K562 (cell line): ENCODE measurements around the gene ANKRD44. TPM values are rescaled to one million over a fixed set of nuclear protein-coding genes. Genes with fewer than 3 reads are reported as not detected.

Experiments
- ATAC-seq: fragments of 200-7000 bp; cut with Tn5 transposase; 3 replicates; pipeline ENCODE4 v1.9.1; 2020; ENCODE audit warnings: moderate library complexity
- BruUV-seq: library from RNA; stranded (reverse); fragments of 400-500 nt; replicated peaks from 2 replicates; lab custom pipeline; 2021; lab: Mats Ljungman, UMichigan
- CTCF ChIA-PET: fragments of 300-600 bp; formaldehyde crosslinking; extraction: SDS; loops from one replicate; lab custom pipeline; 2021; ENCODE audit warnings: low intra/inter-chr PET ratio; lab: Yijun Ruan, JAX
- POLR2A ChIA-PET: fragments of 300-600, 350-650 bp; sonication (Branson Sonifier 250); formaldehyde crosslinking; extraction: SDS; loops from one replicate; lab custom pipeline; 2021; ENCODE audit warnings: antibody characterized with exemption, inconsistent platforms; lab: Yijun Ruan, JAX
- DNase-seq, 4 experiments: peaks; one replicate each; pipeline versions ENCODE4 v3.0.0 to v3.0.0-alpha.2; 2011 to 2018; ENCODE audit warnings: low spot score in 3 of 4, mixed read lengths in 3 of 4; ENCODE audit errors: extremely low read depth in 1 of 4
- FAIRE-seq: peaks from 2 replicates; lab custom pipeline; 2011; peaks lifted over from hg19 to GRCh38; lab: Jason Lieb, UNC
- H2AFZ ChIP-seq: 2 replicates; pipeline ENCODE4 v1.6.0; 2011; ENCODE audit warnings: low read depth, low read length, control low read depth, inconsistent platforms
- H3K27ac ChIP-seq: fragments of 200-600 bp; 3 replicates; pipeline ENCODE4 v1.8.0; 2011; ENCODE audit warnings: low read depth, mild to moderate bottlenecking, control low read depth, inconsistent platforms, low read length, moderate library complexity, mixed read lengths; ENCODE audit errors: extremely low read depth
- H3K27me3 ChIP-seq, 2 experiments: fragments of 300-600 bp in 1 of 2; 2 replicates in 1 of 2; 3 replicates in 1 of 2; pipeline versions ENCODE4 v1.6.0 to v1.8.0; 2011; ENCODE audit warnings: inconsistent platforms in 2 of 2, low read length in 2 of 2, mild to moderate bottlenecking in 1 of 2, mixed read lengths in 1 of 2, moderate library complexity in 1 of 2; ENCODE audit not compliant: control insufficient read depth in 2 of 2, insufficient read depth in 2 of 2
- H3K36me3 ChIP-seq: fragments of 300-600 bp; 3 replicates; pipeline ENCODE4 v1.8.0; 2011; ENCODE audit warnings: mild to moderate bottlenecking, low read length, inconsistent platforms; ENCODE audit not compliant: control insufficient read depth, insufficient read depth
- H3K4me1 ChIP-seq, 2 experiments: fragments of 200-600 bp in 1 of 2; replicated peaks in 1 of 2; 2 replicates in 1 of 2; 3 replicates in 1 of 2; pipeline versions ENCODE4 v1.5.1 to v1.8.0; 2011; ENCODE audit warnings: inconsistent platforms in 2 of 2, low read length in 2 of 2, mild to moderate bottlenecking in 1 of 2, mixed read lengths in 1 of 2, moderate library complexity in 1 of 2; ENCODE audit not compliant: control insufficient read depth in 2 of 2, insufficient read depth in 2 of 2
- H3K4me2 ChIP-seq: 2 replicates; pipeline ENCODE4 v1.6.1; 2011; ENCODE audit warnings: low read length, control low read depth, inconsistent platforms, mixed read lengths; ENCODE audit not compliant: insufficient read depth
- H3K4me3 ChIP-seq: fragments of 200-600 bp; sonication (generic), shearing (Covaris generic); 2 replicates; pipeline ENCODE4 v1.5.1; 2016; ENCODE audit warnings: control low read depth, inconsistent platforms
- H3K79me2 ChIP-seq: fragments of 200-600 bp; 3 replicates; pipeline ENCODE4 v1.8.0; 2011; ENCODE audit warnings: low read length, inconsistent platforms; ENCODE audit not compliant: control insufficient read depth, insufficient read depth
- H3K9ac ChIP-seq, 2 experiments: 2 replicates each; pipeline versions ENCODE4 v1.6.0 to v1.6.1; 2011; ENCODE audit warnings: low read depth in 2 of 2, low read length in 2 of 2, control low read depth in 1 of 2, inconsistent platforms in 1 of 2, mild to moderate bottlenecking in 1 of 2, mixed read lengths in 1 of 2; ENCODE audit not compliant: insufficient read depth in 1 of 2
- H3K9me1 ChIP-seq: one replicate; pipeline ENCODE4 v1.6.0; 2011; ENCODE audit warnings: inconsistent platforms, mild to moderate bottlenecking, low read length, moderate library complexity; ENCODE audit not compliant: control insufficient read depth, insufficient read depth
- H3K9me3 ChIP-seq: replicated peaks from 2 replicates; pipeline ENCODE4 v1.5.1; 2011; ENCODE audit warnings: low read depth, low read length, inconsistent platforms; ENCODE audit not compliant: control insufficient read depth, insufficient read depth
- H4K20me1 ChIP-seq: replicated peaks from 2 replicates; pipeline ENCODE4 v1.6.1; 2011; ENCODE audit warnings: low read length, inconsistent platforms, mixed read lengths; ENCODE audit not compliant: control insufficient read depth, insufficient read depth
- ATF1 ChIP-seq, 2 experiments: fragments of 450-650 bp in 1 of 2; IDR thresholded peaks; 2 replicates each; pipeline ENCODE4 v1.6.1; 2016; ENCODE audit warnings: missing compliant biosample characterization in 1 of 2, missing genetic modification characterization in 1 of 2
- HDAC1 ChIP-seq, 2 experiments: fragments of 450-650 bp; IDR thresholded peaks; 2 replicates each; pipeline ENCODE4 v1.6.1; 2016 to 2017; ENCODE audit warnings: inconsistent platforms in 1 of 2, mild to moderate bottlenecking in 1 of 2, moderate library complexity in 1 of 2
- MCM2 ChIP-seq: fragments of 450-650 bp; IDR thresholded peaks from 2 replicates; pipeline ENCODE4 v1.6.1; 2017; ENCODE audit warnings: low read depth, mild to moderate bottlenecking
- MEIS2 ChIP-seq: fragments of 450-650 bp; IDR thresholded peaks from 2 replicates; pipeline ENCODE4 v1.6.1; 2014; ENCODE audit warnings: mild to moderate bottlenecking; ENCODE audit not compliant: partially characterized antibody
- NELFE ChIP-seq: IDR thresholded peaks from 2 replicates; pipeline ENCODE4 v1.6.1; 2011; ENCODE audit warnings: mild to moderate bottlenecking; ENCODE audit not compliant: insufficient read depth, insufficient read length
- NFIC ChIP-seq: fragments of 450-650 bp; IDR thresholded peaks from 2 replicates; pipeline ENCODE4 v1.6.1; 2017; ENCODE audit warnings: mild to moderate bottlenecking, inconsistent platforms
- PURB ChIP-seq: sonication (generic); formaldehyde crosslinking; IDR thresholded peaks from 2 replicates; pipeline ENCODE4 v1.9.0; 2021; ENCODE audit warnings: low read depth, mild to moderate bottlenecking, missing genetic modification reagents
- SMAD1 ChIP-seq: fragments of 150-350 bp; IDR thresholded peaks from 2 replicates; pipeline ENCODE4 v1.6.1; 2014; ENCODE audit warnings: low read length, low read depth; ENCODE audit not compliant: partially characterized antibody
- TBP ChIP-seq: optimal IDR thresholded peaks from 2 replicates; pipeline ENCODE3; 2011; ENCODE audit warnings: low read depth, low read length, improper control_type of control experiment
- TOE1 ChIP-seq, 2 experiments: fragments of 450-650 bp in 1 of 2; sonication (generic) in 1 of 2; formaldehyde crosslinking in 1 of 2; IDR thresholded peaks; 2 replicates each; pipeline versions ENCODE4 v1.7.1 to v1.8.0; 2016 to 2022; ENCODE audit warnings: borderline replicate concordance in 2 of 2, mild to moderate bottlenecking in 2 of 2, antibody characterized with exemption in 1 of 2, inconsistent platforms in 1 of 2, low read depth in 1 of 2, missing genetic modification reagents in 1 of 2, moderate library complexity in 1 of 2
- ZNF12 ChIP-seq: sonication (generic); formaldehyde crosslinking; IDR thresholded peaks from 2 replicates; pipeline ENCODE4 v1.4.0; 2020; ENCODE audit warnings: mild to moderate bottlenecking, missing genetic modification reagents
- WGBS: fragments of 100-300 bp; shearing (Covaris generic); methylation state at CpG from one replicate; pipeline ENCODE4 v1.1.6; 2016; ENCODE audit warnings: low coverage, mixed read lengths; ENCODE audit not compliant: insufficient coverage; ENCODE audit errors: missing lambda C conversion rate; 5-methylcytosine and 5-hydroxymethylcytosine counted together
- in situ Hi-C: fragments of 300-500 bp; cut with MboI; formaldehyde crosslinking; loops from 4 replicates; pipeline ENCODE4 v1.15.0; 2018; ENCODE audit warnings: inconsistent platforms, mixed read lengths
- intact Hi-C: fragments of 100-400 bp; cut with micrococcal nuclease; formaldehyde crosslinking; loops from 2 replicates; pipeline ENCODE4 v1.14.2; 2022
- polyA plus RNA-seq, 8 experiments: library from polyadenylated mRNA; depleted of rRNA in 4 of 8; stranded (reverse) in 5 of 8; unstranded in 3 of 8; fragments of >200 nt; fragmentation: Nextera tagmentation in 2 of 8; fragmentation: Illumina TruSeq in 1 of 8; extraction: Ambion mirVana in 2 of 8; extraction: Trizol in 1 of 8; gene quantifications; 2 replicates each; pipeline versions ENCODE4 v1.2.1 to v1.2.3, GENCODE V29; 2011 to 2014; ENCODE audit warnings: inconsistent platforms in 1 of 8, missing spikeins in 1 of 8
- total RNA-seq, 7 experiments: library from RNA; depleted of rRNA in 6 of 7; stranded (reverse); fragments of >200 nt in 6 of 7; fragmentation: Illumina TruSeq in 2 of 7; extraction: Trizol in 2 of 7; gene quantifications; 2 replicates each; pipeline versions ENCODE4 v1.2.1 to v1.2.3, GENCODE V29; 2011 to 2021; ENCODE audit warnings: low replicate concordance in 1 of 7
- TF ChIP-seq, protein P1 (sequence below): fragments of 450-650 bp; IDR thresholded peaks from 2 replicates; pipeline ENCODE4 v1.6.1; 2016; ENCODE audit warnings: antibody characterized with exemption

Gene ANKRD44
- total and polyA plus RNA-seq, 9 of the 15 experiments (the other 6 are each of a cell fraction or from before 2014, with no cell fraction given), result 0.03 to 0.64 (median 0.07) TPM; not detected in 3

DNA sequence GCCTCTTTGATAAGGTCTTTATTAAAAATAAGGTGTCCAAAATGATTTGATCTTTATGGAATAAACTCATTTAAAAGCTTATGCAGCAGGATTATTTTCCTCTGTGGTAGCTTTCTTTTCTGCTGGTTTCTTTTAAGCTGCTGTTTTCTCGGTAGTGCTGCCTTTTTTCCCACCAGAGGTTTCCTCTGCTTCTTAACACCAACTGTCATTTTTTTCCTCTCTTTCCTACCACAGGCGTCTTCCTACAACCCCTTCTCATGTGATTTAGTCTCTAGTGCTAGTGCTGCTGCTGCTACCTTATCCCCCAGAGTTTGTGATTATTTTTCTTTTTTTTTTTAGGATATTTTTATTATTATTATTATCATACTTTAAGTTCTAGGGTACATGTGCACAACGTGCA is 281.9 kb downstream of the ANKRD44 start:
- BruUV-seq, result no TSS peak
- intact Hi-C loops (no loop called here), in situ Hi-C loops (no loop called here)
- Histone ChIP-seq H3K4me1 (no peaks in the 10 kb centered on the region), H3K4me2 (no peak overlapping the region), H3K79me2 (no peaks in the 10 kb centered on the region), H3K9me1 (no peaks in the 10 kb centered on the region), H3K4me3 (no peak overlapping the region), H3K9me3 (no peaks in the 10 kb centered on the region), H3K36me3 (no peaks in the 10 kb centered on the region), H3K27me3 (no peaks in the 10 kb centered on the region), H3K27ac (no peak overlapping the region), H4K20me1 (no peaks in the 10 kb centered on the region), H3K9ac (no peak overlapping the region), H2AFZ (no peak overlapping the region)
- no peak for FAIRE-seq
- DNase-seq, result no peak
- TF ChIP-seq NELFE (no peak), HDAC1 (IDR thresholded peaks at IDR 0.05) (no peak), ZNF12 (no peak), PURB (CRISPR knock-in tag) (no peak), NFIC (no peak), MCM2 (no peak), TBP (no peak), TOE1 (IDR thresholded peaks at IDR 0.05; ENCODE audit: borderline replicate concordance) (no peak), TOE1 (CRISPR knock-in tag; IDR thresholded peaks at IDR 0.05; ENCODE audit: borderline replicate concordance, low read depth) (no peak), MEIS2 (no peak), SMAD1 (no peak), ATF1 (CRISPR knock-in tag; IDR thresholded peaks at IDR 0.05) (no peak), ATF1 (tag; IDR thresholded peaks at IDR 0.05) (no peak)
- TF ChIP-seq, protein P1, sequence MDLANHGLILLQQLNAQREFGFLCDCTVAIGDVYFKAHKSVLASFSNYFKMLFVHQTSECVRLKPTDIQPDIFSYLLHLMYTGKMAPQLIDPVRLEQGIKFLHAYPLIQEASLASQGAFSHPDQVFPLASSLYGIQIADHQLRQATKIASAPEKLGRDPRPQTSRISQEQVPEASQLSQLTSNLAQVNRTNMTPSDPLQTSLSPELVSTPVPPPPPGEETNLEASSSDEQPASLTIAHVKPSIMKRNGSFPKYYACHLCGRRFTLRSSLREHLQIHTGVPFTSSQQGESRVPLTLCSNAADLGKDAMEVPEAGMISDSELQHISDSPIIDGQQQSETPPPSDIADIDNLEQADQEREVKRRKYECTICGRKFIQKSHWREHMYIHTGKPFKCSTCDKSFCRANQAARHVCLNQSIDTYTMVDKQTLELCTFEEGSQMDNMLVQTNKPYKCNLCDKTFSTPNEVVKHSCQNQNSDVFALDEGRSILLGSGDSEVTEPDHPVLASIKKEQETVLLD, result no peak
- no peak for ATAC-seq
- CTCF ChIA-PET, result no interaction called here
- 0% methylated on average over 2 of the region's 3 CpGs for WGBS
- POLR2A ChIA-PET, result no interaction called here
